ENCODE data around the gene RIC8B.
A peak's percentile ranks its signal among the peaks of the same experiment; 100 is the strongest.
"Not testable (repeated sequence)": the region's sequence is repeated elsewhere in the genome, so short reads cannot be mapped to it uniquely, and the experiment has no call there.

RIC8B gene

GRCh38 chr12:106774005-106774807 lies at the start of gene RIC8B:
TSS of gene RIC8B (plus strand) at chr12:106774682. CDS start at chr12:106774746, 64 bp downstream.
- peak; percentile 98 for DNase-seq

- DNase-seq: no peak
Observed at GRCh38 chr12:106724934-106725333, 49.5 kb upstream of the RIC8B start.

- not testable (repeated sequence) for DNase-seq
Observed at GRCh38 chr12:106726603-106727202, 47.8 kb upstream of the RIC8B start.

- DNase-seq: no peak
Observed at GRCh38 chr12:106729611-106730010, 44.9 kb upstream of the RIC8B start.

GRCh38 chr12:106732890-106733289 lies 41.6 kb upstream of the RIC8B start:
- no peak for DNase-seq

- DNase-seq: no peak
Observed at GRCh38 chr12:106733660-106734059, 40.8 kb upstream of the RIC8B start.

GRCh38 chr12:106736051-106736957 lies 38.2 kb upstream of the RIC8B start:
- DNase-seq: no peak

GRCh38 chr12:106739318-106739717 lies 35.2 kb upstream of the RIC8B start:
- DNase-seq: no peak

GRCh38 chr12:106739815-106740530 lies 34.5 kb upstream of the RIC8B start:
- DNase-seq: no peak

GRCh38 chr12:106740818-106741217 lies 33.7 kb upstream of the RIC8B start:
- no peak for DNase-seq

GRCh38 chr12:106741247-106741646 lies 33.2 kb upstream of the RIC8B start:
- DNase-seq: no peak

GRCh38 chr12:106743270-106743988 lies 31.1 kb upstream of the RIC8B start:
- no peak for DNase-seq

GRCh38 chr12:106744600-106744999 lies 29.9 kb upstream of the RIC8B start:
- no peak for DNase-seq

- DNase-seq: no peak
Observed at GRCh38 chr12:106745181-106745745, 29.2 kb upstream of the RIC8B start.

- DNase-seq: no peak
Observed at GRCh38 chr12:106747973-106748436, 26.5 kb upstream of the RIC8B start.

- DNase-seq: no peak
Observed at GRCh38 chr12:106750524-106750923, 24.0 kb upstream of the RIC8B start.

- DNase-seq: no peak
Observed at GRCh38 chr12:106753526-106753925, 21.0 kb upstream of the RIC8B start.

GRCh38 chr12:106754331-106754730 lies 20.2 kb upstream of the RIC8B start:
- DNase-seq: no peak

- DNase-seq: no peak
Observed at GRCh38 chr12:106757623-106758348, 16.7 kb upstream of the RIC8B start.

GRCh38 chr12:106758349-106759110 lies 16.0 kb upstream of the RIC8B start:
- DNase-seq: no peak

Data from NCI-H1930 (cell line).